GM21737 (cell line): Measurements from ENCODE around the gene MICOS13.
"Not testable (repeated sequence)": the region's sequence is repeated elsewhere in the genome, so short reads cannot be mapped to it uniquely, and the experiment has no call there.

Experiments
- ATAC-seq: cut with Tn5 transposase; IDR thresholded peaks from one replicate; pipeline ENCODE4 v1.9.1; 2021; ENCODE audit warnings: mild to moderate bottlenecking, moderate library complexity; ENCODE audit not compliant: unreplicated experiment

Gene MICOS13

GRCh38 chr19:5688262-5688881, 8.1 kb upstream of the MICOS13 start:
- not testable (repeated sequence) for ATAC-seq

DNA sequence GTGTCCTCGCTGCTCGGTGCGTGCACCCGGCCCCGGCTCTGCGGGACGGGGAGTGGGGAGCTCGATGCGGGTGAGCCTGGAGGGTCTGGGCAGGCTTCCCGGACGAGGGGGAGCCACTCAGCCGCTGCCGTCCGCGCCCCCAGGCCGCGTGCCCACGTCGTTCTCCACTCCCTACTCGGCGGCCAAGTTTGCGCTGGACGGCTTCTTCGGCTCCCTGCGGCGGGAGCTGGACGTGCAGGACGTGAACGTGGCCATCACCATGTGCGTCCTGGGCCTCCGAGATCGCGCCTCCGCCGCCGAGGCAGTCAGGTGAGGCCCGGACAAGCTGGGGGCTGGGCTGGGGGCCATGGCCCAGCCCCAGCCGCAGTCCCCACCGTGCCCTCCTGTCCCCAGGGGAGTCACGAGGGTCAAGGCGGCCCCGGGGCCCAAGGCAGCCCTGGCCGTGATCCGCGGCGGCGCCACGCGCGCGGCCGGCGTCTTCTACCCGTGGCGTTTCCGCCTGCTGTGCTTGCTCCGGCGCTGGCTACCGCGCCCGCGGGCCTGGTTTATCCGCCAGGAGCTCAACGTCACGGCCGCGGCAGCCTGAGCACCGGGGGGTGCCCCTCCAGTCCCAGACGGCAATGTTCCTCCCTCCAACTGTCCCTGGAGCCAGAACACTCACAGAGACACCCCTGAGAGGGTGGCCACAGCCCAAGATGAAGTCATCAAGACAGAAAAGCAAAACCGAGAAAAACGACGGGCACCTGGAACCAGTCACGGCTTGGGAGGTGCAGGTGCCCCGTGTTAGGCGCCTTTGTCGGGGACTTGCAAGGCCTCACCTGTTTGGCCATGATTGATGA, 7.3 kb upstream of the MICOS13 start:
- ATAC-seq: no peak

- peak; percentile 43 for ATAC-seq
Measured at GRCh38 chr19:5686647-5687359, 6.5 kb upstream of the MICOS13 start.

- no peak for ATAC-seq
Measured at GRCh38 chr19:5686326-5686646, 6.0 kb upstream of the MICOS13 start.

DNA sequence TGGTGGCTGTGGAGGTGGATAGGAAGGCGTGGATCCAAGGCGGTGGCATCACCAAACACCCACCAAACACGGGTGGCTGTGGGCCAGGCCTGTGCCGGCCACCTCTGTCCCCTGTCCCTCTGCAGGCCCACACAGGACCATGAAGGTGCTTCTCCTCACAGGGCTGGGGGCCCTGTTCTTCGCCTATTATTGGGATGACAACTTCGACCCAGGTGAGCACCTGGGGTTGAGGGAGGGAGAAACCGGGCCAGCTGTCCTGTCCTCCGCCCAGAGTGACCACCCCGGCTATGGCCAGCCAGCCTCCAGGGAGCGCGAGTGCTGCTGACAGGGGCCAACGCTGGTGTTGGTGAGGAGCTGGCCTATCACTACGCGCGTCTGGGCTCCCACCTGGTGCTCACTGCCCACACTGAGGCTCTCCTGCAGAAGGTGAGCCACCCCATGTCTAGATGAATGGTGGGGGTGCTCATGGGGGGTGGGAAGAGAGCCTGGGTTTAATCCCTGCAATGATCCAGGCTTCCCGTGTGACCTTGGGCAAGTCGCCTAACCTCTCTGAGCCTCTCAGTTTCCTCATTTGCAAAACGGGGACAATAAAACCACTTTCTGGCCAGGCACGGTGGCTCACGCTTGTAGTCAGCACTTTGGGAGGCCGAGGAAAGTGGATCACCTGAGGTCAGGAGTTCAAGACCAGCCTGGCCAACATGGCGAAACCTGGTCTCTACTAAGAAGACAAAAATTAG, 4.5 kb upstream of the MICOS13 start:
- ATAC-seq: no peak

DNA sequence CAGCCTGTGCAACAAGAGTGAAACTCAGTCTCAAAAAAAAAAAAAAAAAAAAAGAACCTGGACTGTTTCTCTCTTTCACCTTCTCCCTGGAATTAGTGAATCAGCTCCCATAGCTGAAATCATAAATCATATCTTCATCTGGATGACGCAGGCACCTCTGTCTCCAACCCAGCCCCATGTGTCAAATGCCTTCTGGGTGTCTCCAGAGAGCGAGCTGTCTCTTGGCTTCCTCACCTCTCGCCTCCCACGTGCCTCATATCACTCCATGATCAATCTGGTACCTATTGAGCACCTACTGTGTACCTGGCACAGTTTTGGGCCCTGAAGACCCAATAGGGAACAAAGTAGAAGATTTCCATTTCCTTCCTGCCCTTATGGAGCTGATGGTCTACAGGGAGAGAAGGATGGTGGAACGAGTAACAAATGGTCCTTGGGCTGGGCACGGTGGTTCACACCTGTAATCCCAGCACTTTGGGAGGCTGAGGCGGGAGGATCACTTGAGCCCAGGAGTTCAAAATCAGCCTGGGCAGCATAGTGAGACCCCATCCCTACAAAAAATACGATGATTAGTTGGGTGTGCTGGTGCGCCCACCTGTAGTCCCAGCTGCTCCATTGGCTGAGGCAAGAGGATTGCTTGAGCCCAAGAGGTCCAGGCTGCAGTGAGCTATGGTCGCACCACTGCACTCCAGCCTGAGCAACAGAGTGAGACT, 3.0 kb upstream of the MICOS13 start:
- ATAC-seq: no peak

GRCh38 chr19:5682107-5682482, 1.8 kb upstream of the MICOS13 start:
- ATAC-seq: no peak

GRCh38 chr19:5681391-5682106, 1.2 kb upstream of the MICOS13 start:
- no peak for ATAC-seq

DNA sequence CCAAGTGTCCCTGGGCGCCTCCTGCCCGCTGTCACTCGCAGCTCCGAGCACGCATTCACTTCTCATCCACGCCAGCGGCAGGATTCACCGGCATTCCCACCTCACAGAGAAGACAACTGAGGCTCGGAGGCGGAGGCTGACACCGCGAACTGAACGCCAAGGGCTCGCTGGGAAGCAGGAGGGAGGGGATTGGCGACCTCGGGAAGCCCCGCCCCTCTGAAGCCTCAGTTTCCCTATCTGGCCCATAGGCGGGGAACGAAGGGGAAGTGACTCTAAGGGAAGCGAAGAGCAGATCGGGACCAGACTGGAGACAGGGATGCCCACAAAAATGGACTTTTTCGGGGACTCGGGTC, 256 bp downstream of the MICOS13 start:
- ATAC-seq: no peak

GRCh38 chr19:5679289-5680083, 830 bp downstream of the MICOS13 start:
- no peak for ATAC-seq

DNA sequence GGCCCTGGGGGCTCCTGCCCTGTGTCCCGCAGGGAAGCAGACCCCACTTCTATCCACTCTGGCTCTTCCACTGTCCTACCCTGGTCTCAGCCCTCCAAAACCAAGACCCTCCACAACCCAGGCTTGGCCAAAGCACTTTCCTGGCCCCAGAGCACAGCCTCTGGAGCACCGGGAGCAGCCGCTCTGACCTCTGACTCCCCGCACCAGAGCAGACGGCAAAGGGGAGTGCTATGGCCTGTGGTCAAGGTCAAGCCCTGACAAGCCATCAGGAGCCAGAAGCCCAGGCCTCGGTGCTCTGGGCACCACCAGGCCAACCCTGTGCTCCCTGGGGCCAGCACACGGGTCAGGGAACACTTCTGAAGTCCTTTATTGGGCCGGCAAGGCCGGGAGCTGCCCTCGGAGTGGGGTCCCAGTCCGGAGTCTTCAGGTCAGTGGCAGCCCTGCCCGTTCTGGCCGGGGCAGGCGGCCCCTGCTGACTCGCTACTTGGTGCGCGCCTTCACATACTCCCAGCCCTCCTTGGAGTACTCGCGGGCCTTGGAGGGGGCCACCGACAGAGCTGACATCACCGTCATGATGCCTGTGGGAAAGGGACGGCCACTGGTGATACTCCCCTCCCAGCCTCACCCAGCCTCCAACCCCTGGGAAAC, 2.1 kb downstream of the MICOS13 start:
- ATAC-seq: no peak

DNA sequence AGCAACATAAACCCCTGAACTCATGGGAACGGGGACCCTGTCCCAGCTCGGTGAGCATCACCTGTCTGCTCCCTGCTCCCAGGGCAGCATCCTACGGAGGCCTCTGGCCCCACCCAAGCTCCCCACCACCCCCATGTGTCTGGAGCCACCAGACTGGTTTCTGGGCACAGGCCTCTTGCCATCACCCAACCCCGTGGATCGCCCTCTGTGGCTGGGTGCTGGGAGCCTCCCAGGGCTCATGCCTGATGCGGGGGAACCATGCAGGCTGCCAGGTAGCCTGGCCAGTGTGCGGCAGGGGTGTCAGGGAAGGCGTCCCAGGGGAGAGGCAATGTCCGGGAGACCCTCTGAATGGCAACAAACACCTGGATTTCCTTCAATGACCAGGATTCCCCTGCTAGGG, 2.7 kb downstream of the MICOS13 start:
- no peak for ATAC-seq

GRCh38 chr19:5677136-5677535, 3.2 kb downstream of the MICOS13 start:
- no peak for ATAC-seq

- ATAC-seq: no peak
Measured at GRCh38 chr19:5676772-5677105, 3.6 kb downstream of the MICOS13 start.

DNA sequence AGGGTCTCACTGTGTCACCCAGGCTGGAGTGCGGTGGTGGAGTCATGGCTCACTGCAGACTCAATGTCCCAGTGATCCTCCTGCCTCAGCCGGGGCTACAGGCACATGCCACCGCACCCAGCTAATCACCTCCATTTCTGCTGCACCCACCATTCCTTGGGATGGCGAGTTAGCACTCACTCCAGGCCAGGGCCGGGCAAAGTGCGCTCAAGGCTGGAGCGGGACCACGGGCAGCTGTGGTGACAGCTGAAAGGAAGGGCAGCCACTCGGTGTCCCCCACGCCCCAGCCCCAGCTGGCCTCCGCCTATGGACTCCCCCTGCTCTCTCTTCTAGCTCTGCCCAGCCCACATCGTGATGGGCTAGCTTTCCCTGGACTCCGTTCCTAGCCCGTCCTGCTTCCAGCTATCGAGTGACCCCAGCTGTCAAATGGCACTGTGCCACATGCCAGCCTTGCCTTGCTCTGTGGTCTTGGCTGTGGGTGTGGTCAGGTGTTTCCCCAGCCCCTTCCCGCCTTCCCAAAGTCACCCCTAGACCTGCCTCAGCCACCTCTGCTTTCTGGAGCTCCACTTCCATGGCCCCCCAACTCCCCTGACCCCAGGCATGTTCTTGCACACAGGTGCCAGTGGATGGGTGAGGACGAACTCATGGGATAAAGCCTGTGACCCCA, 4.1 kb downstream of the MICOS13 start:
- no peak for ATAC-seq

GRCh38 chr19:5674714-5675113, 5.6 kb downstream of the MICOS13 start:
- no peak for ATAC-seq

- ATAC-seq: no peak
Measured at GRCh38 chr19:5673752-5674151, 6.6 kb downstream of the MICOS13 start.

GRCh38 chr19:5672708-5673459, 7.4 kb downstream of the MICOS13 start:
- ATAC-seq: no peak
